Endothelial cell of umbilical vein (primary cell): ENCODE results near the gene POLA1. TPM values are rescaled to one million over a fixed set of nuclear protein-coding genes. Genes with fewer than 3 reads are reported as not detected.

Experiments
- BruUV-seq: library from RNA; stranded (reverse); fragments of 400-500 nt; replicated peaks from 2 replicates; lab custom pipeline; 2021; lab: Mats Ljungman, UMichigan
- CTCF ChIA-PET: fragments of 300-600, 350-600 bp; sonication (Branson Sonifier 250); formaldehyde crosslinking; loops from one replicate; lab custom pipeline; 2021; ENCODE audit warnings: antibody characterized with exemption, inconsistent platforms; lab: Charles Lee
- POLR2A ChIA-PET: fragments of 300-600, 350-600 bp; sonication (Branson Sonifier 250); formaldehyde crosslinking; loops from one replicate; lab custom pipeline; 2021; ENCODE audit warnings: antibody characterized with exemption, inconsistent platforms; lab: Charles Lee
- DNase-seq: peaks from one replicate; pipeline ENCODE4 v3.0.0-alpha.2; 2011; ENCODE audit warnings: low read depth, low spot score
- FAIRE-seq: peaks from 2 replicates; lab custom pipeline; 2011; peaks lifted over from hg19 to GRCh38; lab: Jason Lieb, UNC
- H2AFZ ChIP-seq: 2 replicates; pipeline ENCODE4 v1.6.0; 2012; ENCODE audit warnings: low read depth, low read length, control low read depth, inconsistent platforms
- H3K27ac ChIP-seq: 2 replicates; pipeline ENCODE4 v1.5.1; 2011; ENCODE audit warnings: low read depth, mild to moderate bottlenecking, control low read depth, low read length, moderate library complexity; ENCODE audit not compliant: insufficient read depth
- H3K27me3 ChIP-seq, 2 experiments: 2 replicates each; pipeline versions ENCODE4 v1.6.0 to v1.6.1; 2011; ENCODE audit warnings: low read length in 2 of 2, mixed read lengths in 1 of 2; ENCODE audit not compliant: control insufficient read depth in 2 of 2, insufficient read depth in 2 of 2
- H3K36me3 ChIP-seq, 2 experiments: 2 replicates in 1 of 2; 3 replicates in 1 of 2; pipeline ENCODE4 v1.5.1; 2011; ENCODE audit warnings: low read length in 2 of 2, mild to moderate bottlenecking in 1 of 2, moderate library complexity in 1 of 2; ENCODE audit not compliant: control insufficient read depth in 2 of 2, insufficient read depth in 2 of 2; ENCODE audit errors: extremely low read depth in 1 of 2
- H3K4me1 ChIP-seq: 3 replicates; pipeline ENCODE4 v1.5.1; 2011; ENCODE audit warnings: mild to moderate bottlenecking, low read length; ENCODE audit not compliant: control insufficient read depth, insufficient read depth; ENCODE audit errors: extremely low read depth
- H3K4me2 ChIP-seq: 2 replicates; pipeline ENCODE4 v1.6.1; 2011; ENCODE audit warnings: low read length, control low read depth, mixed read lengths; ENCODE audit not compliant: insufficient read depth
- H3K4me3 ChIP-seq, 3 experiments: fragments of 200-600 bp in 1 of 3; sonication (generic), shearing (Covaris generic) in 1 of 3; replicated peaks in 1 of 3; 2 replicates each; pipeline ENCODE4 v1.5.1; 2011 to 2016; ENCODE audit warnings: control low read depth in 3 of 3, low read length in 3 of 3, mild to moderate bottlenecking in 2 of 3, inconsistent platforms in 1 of 3, low read depth in 1 of 3, moderate library complexity in 1 of 3; ENCODE audit not compliant: insufficient read depth in 1 of 3
- H3K79me2 ChIP-seq: 2 replicates; pipeline ENCODE4 v1.6.0; 2012; ENCODE audit warnings: low read length, inconsistent platforms; ENCODE audit not compliant: control insufficient read depth, insufficient read depth
- H3K9ac ChIP-seq: replicated peaks from 2 replicates; pipeline ENCODE3; 2011; ENCODE audit warnings: low read length, control low read depth; ENCODE audit not compliant: insufficient read depth; ENCODE audit errors: extremely low read depth
- H3K9me1 ChIP-seq: replicated peaks from 3 replicates; pipeline ENCODE4 v1.6.0; 2011; ENCODE audit warnings: mild to moderate bottlenecking, low read length; ENCODE audit not compliant: control insufficient read depth, insufficient read depth; ENCODE audit errors: extremely low read depth
- H3K9me3 ChIP-seq: replicated peaks from 2 replicates; pipeline ENCODE4 v1.5.1; 2012; ENCODE audit warnings: low read length, inconsistent platforms; ENCODE audit not compliant: control insufficient read depth, insufficient read depth
- H4K20me1 ChIP-seq: replicated peaks from 2 replicates; pipeline ENCODE3; 2011; ENCODE audit warnings: mild to moderate bottlenecking, low read length; ENCODE audit not compliant: control insufficient read depth, insufficient read depth; ENCODE audit errors: extremely low read depth
- EZH2 ChIP-seq: IDR thresholded peaks from 2 replicates; pipeline ENCODE4 v1.6.1; 2012; ENCODE audit warnings: borderline replicate concordance, low read depth, mild to moderate bottlenecking, moderate library complexity, low read length, inconsistent platforms; ENCODE audit not compliant: severe bottlenecking
- dilution Hi-C: fragments of 300-500 bp; cut with MboI; formaldehyde crosslinking; loops from one replicate; pipeline ENCODE4 v1.15.0; 2019; ENCODE audit warnings: low sequenced_read_pairs; ENCODE audit not compliant: extremely low pct_ligation_motif_present
- intact Hi-C: fragments of 100-400 bp; cut with micrococcal nuclease; formaldehyde crosslinking; loops from one replicate; pipeline ENCODE4 v1.10.0; 2022
- polyA plus RNA-seq, 4 experiments: library from polyadenylated mRNA; depleted of rRNA in 3 of 4; stranded (reverse) in 3 of 4; unstranded in 1 of 4; fragments of >200 nt; gene quantifications; 2 replicates each; pipeline versions ENCODE4 v1.2.1 to v1.2.3, GENCODE V29; 2011 to 2012; ENCODE audit warnings: missing spikeins in 1 of 4
- small RNA-seq: library from RNA; depleted of rRNA; stranded (forward); fragments of <200 nt; gene quantifications from one replicate; pipeline ENCODE3, GENCODE V24; 2012; ENCODE audit warnings: low replicate concordance, low read depth; ENCODE audit not compliant: insufficient read depth, insufficient read length
- total RNA-seq: library from RNA; stranded (reverse); gene quantifications from 2 replicates; pipeline ENCODE4 v1.2.3, GENCODE V29; 2021
- TF ChIP-seq, protein P1 (sequence below), 2 donors: IDR thresholded peaks; 1 replicate in 1 of 2; 2 replicates in 1 of 2; pipeline ENCODE4 v1.5.1; 2011; ENCODE audit warnings: low read length in 2 of 2, mild to moderate bottlenecking in 2 of 2, moderate library complexity in 2 of 2, control low read depth in 1 of 2, inconsistent platforms in 1 of 2, low read depth in 1 of 2; ENCODE audit not compliant: insufficient read depth in 1 of 2; ENCODE audit errors: extremely low read depth in 1 of 2

Gene POLA1
- total and polyA plus RNA-seq, 2 donors (not counting 3 experiments of a cell fraction or from before 2014, with no cell fraction given) = 1.8 to 18.6 TPM

DNA sequence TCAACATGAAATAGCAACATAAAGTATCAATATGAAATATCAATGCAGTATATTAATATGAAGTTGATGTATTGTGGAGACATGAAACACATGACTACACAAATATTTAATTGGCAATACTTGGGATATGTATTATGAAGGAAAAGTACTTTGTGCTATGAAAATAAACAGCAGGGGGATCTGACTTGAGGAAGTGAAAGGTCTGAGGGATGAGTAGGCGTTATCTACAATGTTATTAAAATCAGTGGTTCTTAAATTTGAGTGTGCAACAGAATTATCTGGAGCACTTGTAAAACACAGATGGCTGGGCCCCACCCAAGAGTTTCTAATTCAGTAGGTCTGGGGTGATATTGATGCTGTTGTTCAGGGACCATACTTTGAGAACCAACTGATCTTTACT is 349.5 kb downstream of the POLA1 start:
- dilution Hi-C loops (no loop called here), intact Hi-C loops (no loop called here)
- BruUV-seq = no TSS peak

More for the DNA sequence above, 349.5 kb downstream of the POLA1 start:
- DNase-seq = no peak
- ChIA-PET CTCF (no interaction called here), POLR2A (no interaction called here)
- H3K9ac ChIP-seq = no peak overlapping the region
- no peaks in the 10 kb centered on the region for H4K20me1 ChIP-seq
- H3K27ac ChIP-seq = no peak overlapping the region
- no peak overlapping the region for H3K4me2 ChIP-seq
- no peaks in the 10 kb centered on the region for H3K27me3 ChIP-seq
- no peaks in the 10 kb centered on the region for H3K9me3 ChIP-seq
- H3K9me1 ChIP-seq = no peaks in the 10 kb centered on the region
- H3K4me1 ChIP-seq = no peaks in the 10 kb centered on the region
- no peaks in the 10 kb centered on the region for H3K36me3 ChIP-seq
- no peak for FAIRE-seq
- no peak overlapping the region for H2AFZ ChIP-seq
- no peak overlapping the region for H3K4me3 ChIP-seq
- TF ChIP-seq, protein P1, sequence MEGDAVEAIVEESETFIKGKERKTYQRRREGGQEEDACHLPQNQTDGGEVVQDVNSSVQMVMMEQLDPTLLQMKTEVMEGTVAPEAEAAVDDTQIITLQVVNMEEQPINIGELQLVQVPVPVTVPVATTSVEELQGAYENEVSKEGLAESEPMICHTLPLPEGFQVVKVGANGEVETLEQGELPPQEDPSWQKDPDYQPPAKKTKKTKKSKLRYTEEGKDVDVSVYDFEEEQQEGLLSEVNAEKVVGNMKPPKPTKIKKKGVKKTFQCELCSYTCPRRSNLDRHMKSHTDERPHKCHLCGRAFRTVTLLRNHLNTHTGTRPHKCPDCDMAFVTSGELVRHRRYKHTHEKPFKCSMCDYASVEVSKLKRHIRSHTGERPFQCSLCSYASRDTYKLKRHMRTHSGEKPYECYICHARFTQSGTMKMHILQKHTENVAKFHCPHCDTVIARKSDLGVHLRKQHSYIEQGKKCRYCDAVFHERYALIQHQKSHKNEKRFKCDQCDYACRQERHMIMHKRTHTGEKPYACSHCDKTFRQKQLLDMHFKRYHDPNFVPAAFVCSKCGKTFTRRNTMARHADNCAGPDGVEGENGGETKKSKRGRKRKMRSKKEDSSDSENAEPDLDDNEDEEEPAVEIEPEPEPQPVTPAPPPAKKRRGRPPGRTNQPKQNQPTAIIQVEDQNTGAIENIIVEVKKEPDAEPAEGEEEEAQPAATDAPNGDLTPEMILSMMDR (IDR thresholded peaks at IDR 0.05; ENCODE audit: extremely low read depth in 1 of 2, insufficient read depth in 1 of 2, low read depth in 1 of 2, low read length in 2 of 2) = no peak
- no peak for TF ChIP-seq EZH2
- no peaks in the 10 kb centered on the region for H3K79me2 ChIP-seq

Small RNA genes within 50 kb of the gene (small RNA-seq; reads per million reads assigned to genes)
- gene SCARNA23 = 1.3 reads per million

Other genes with a start within 250 kb of the POLA1 start
- gene PDK3, start 228.6 kb upstream of the POLA1 start, total RNA-seq = 3.9 and 5.9 TPM in 2 replicates
- 2.6 and 3.0 TPM in 2 replicates for gene PDK3, start 228.6 kb upstream of the POLA1 start, polyA plus RNA-seq
- 0.90 and 1.3 TPM in 2 replicates for gene PCYT1B, start 46.6 kb upstream of the POLA1 start, total RNA-seq
- 0.27 and 0.33 TPM in 2 replicates for gene PCYT1B, start 46.6 kb upstream of the POLA1 start, polyA plus RNA-seq